HAP-1 (cell line): ENCODE data around the gene DENND2A.
"Not testable (repeated sequence)": the region's sequence is repeated elsewhere in the genome, so short reads cannot be mapped to it uniquely, and the experiment has no call there.

Source experiments
- DNase-seq, 2 experiments: peaks; one replicate each; pipeline ENCODE4 v3.0.0-alpha.2; 2016 to 2020; ENCODE audit warnings: low spot score in 2 of 2
- H3K27me3 ChIP-seq: fragments of 250-450 bp; sonication (Bioruptor Pico); 2 replicates; pipeline ENCODE4 v1.5.1; 2020; ENCODE audit warnings: low read depth, mild to moderate bottlenecking, moderate library complexity
- H3K36me3 ChIP-seq: fragments of 250-450 bp; sonication (Bioruptor Pico); replicated peaks from 2 replicates; pipeline ENCODE4 v1.5.1; 2020; ENCODE audit warnings: mild to moderate bottlenecking
- H3K4me1 ChIP-seq: fragments of 250-450 bp; sonication (Bioruptor Pico); 2 replicates; pipeline ENCODE4 v1.5.1; 2020; ENCODE audit warnings: mild to moderate bottlenecking
- H3K4me3 ChIP-seq: fragments of 250-450 bp; sonication (Bioruptor Pico); 2 replicates; pipeline ENCODE4 v1.5.1; 2020; ENCODE audit warnings: mild to moderate bottlenecking, moderate library complexity
- H3K9me3 ChIP-seq: fragments of 250-450 bp; sonication (Bioruptor Pico); 2 replicates; pipeline ENCODE4 v1.5.1; 2020; ENCODE audit warnings: mild to moderate bottlenecking, moderate library complexity
- in situ Hi-C: fragments of 300-500 bp; cut with MboI; formaldehyde crosslinking; loops from 3 replicates; pipeline ENCODE4 v1.14.3; 2020; ENCODE audit warnings: low sequenced_read_pairs, inconsistent platforms, mixed read lengths

DENND2A gene

DNA sequence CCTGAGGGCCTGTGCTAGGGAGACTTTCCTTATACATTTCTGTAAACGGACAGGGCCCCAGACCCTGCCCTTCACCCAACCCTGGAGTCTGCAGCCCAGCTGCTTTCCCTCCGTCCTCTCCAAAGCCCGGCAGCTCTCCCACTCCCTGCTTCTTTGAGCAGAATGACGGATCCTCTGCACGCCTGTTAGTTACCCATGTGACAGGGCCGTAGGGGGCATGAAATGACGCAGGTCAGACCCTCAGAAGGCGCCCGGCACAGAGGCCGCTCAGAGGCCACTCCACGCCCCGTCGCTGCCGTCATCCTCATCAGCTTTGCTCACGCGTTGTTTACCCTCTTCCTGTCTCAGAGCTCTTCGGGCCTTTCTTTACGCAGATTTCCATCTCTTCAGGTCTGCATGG is 101.2 kb downstream of the DENND2A start:
- Histone ChIP-seq H3K4me1 (peaks cover 15% of the 10 kb centered on the region), H3K36me3 (no peaks in the 10 kb centered on the region), H3K9me3 (no peaks in the 10 kb centered on the region), H3K4me3 (no peak overlapping the region), H3K27me3 (no peaks in the 10 kb centered on the region)
- no peak for DNase-seq
- in situ Hi-C loops: no loop called here

DNA sequence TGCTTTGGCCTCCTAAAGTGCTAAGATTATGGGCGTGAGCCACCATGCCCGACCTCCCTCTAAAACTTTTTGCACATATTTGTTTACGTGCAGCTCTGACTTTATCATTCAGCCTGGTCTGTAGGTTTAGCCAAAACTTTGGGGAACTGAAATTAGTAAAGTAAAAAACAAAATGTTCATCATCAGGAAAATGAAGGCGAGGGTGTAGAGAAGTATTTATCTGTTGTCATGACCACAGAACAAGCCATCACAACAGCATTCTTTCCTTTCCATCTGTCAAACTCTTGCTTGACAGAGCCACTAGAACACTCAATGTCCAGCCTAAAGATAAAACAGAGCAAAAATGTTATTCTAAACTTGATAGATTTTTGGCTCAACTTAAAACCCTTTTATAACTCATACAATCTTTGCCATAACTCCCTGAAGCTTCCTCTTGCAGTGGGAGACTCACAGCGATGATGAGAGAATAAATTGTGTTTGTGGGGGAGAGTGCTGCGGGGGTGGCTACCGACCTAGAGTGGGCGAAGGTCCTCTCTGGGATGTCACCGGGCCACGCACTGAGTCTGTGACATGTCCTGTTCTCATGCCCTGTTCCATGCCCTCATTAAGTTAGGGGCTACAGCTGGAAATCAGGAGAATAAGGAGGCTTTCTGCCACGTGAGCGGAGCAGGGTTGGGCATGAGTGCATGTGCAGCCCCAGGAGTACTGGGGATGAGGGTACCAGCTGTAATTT is 102.7 kb downstream of the DENND2A start:
- Histone ChIP-seq H3K27me3 (no peaks in the 10 kb centered on the region), H3K4me3 (no peak overlapping the region), H3K9me3 (no peaks in the 10 kb centered on the region), H3K36me3 (no peaks in the 10 kb centered on the region), H3K4me1 (peaks cover 15% of the 10 kb centered on the region)
- in situ Hi-C loops: no loop called here
- no peak for DNase-seq

DNA sequence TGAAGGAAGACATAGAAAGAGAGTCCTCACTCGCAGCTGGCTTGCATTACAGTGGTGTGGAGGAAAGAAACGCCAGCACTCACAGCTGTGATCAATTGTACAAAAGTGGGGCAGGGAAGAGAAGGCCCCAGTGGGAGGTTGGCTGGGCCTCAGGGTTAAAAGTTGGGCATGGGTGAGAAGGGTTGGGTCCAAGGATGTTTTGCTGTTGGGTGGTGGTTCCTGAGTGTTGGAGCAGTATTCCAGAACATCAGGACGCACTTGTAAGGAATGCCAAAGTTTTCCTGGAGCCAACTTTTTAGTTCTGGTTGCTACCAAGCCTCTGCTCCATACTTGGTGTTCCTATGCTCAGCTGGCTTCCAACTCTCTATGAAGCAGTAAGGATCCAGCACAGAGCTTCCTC is 105.9 kb downstream of the DENND2A start:
- H3K36me3 ChIP-seq: no peaks in the 10 kb centered on the region
- H3K27me3 ChIP-seq: no peaks in the 10 kb centered on the region
- no peaks in the 10 kb centered on the region for H3K9me3 ChIP-seq
- no peak for DNase-seq
- no peaks in the 10 kb centered on the region for H3K4me1 ChIP-seq
- no peak overlapping the region for H3K4me3 ChIP-seq
- in situ Hi-C loops: no loop called here

DNA sequence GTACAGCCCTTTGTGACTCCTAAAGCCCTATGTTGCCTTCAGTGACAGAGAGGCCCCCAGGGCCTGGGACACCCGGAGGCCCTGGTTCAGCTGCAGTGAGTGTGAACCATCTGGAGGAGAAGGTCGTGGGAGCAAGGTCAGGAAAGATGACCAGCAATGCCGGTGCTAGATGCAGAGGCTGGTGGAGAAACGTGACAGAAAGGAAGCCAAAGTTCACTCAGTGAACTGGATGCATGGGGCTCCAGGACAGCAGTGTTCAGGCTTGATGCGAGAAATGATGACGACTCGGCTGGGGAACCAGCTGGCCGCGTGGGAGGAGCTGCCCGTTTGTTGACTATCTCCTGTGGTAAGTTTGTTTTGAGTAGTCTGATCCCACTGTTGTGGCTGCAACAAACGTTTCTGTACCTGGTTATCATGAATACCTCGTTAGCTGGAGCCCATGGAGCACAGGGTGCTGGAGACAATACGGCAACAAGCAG is 107.2 kb downstream of the DENND2A start:
- no peak overlapping the region for H3K4me3 ChIP-seq
- H3K27me3 ChIP-seq: no peaks in the 10 kb centered on the region
- no peaks in the 10 kb centered on the region for H3K36me3 ChIP-seq
- no peaks in the 10 kb centered on the region for H3K9me3 ChIP-seq
- DNase-seq: no peak
- H3K4me1 ChIP-seq: no peaks in the 10 kb centered on the region
- in situ Hi-C loops: no loop called here

DNA sequence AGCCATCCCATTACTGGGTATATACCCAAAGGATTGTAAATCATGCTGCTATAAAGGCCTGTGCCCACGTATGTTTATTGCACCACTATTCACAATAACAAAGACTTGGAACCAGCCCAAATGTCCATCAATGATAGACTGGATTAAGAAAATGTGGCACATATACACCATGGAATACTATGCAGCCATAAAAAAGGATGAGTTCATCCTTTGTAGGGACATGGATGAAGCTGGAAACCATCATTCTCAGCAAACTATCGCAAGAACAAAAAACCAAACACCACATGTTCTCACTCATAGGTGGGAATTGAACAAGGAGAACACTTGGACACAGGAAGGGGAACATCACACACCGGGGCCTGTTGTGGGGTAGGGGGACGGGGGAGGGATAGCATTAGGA is 111.2 kb downstream of the DENND2A start:
- H3K4me3 ChIP-seq, H3K4me1 ChIP-seq, H3K9me3 ChIP-seq, DNase-seq, in situ Hi-C loops, H3K36me3 ChIP-seq, H3K27me3 ChIP-seq: not testable (repeated sequence)

DNA sequence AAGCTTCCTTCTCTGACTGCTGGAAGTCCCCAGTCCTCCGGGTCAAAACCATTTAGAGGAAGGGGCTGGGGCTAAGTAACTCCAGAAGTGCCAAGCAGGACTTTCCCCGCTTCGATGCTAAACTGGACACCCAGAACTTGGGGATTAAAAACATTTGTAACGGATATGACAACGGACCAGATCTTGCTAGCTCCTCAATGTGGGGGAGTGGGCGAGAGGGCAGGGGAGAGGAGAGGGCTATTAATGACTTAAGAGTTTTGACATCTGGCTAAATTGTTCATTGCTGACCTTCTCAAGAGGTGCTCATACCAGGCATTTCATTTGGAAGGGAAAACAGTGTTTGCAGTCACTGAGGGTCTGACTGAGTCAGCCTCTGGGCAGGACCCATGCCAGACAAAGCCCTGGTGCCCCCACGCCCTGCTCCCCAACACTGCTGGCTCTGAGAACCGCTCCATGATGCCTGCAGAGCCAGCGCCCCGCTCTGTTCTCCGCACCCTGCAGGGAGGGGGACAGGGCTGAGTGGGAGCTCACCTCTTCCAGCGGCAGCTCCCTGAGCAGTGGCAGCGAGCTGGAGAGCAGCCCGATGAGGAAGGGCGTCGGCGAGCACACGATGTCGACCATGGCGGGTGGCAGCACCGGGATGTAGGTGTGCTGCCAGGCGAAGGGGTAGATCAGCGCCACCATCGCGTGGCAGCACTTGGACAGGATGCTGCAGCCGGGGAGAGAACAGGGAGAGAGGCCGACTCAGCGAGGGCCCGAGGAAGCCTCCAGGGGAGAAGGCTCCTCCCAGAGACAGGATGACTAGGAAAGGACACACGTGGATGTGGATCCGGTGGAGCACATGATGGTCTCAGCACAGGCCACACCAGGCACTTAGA is 113.6 kb downstream of the DENND2A start:
- Histone ChIP-seq H3K9me3 (no peaks in the 10 kb centered on the region), H3K27me3 (no peaks in the 10 kb centered on the region), H3K36me3 (no peaks in the 10 kb centered on the region), H3K4me1 (no peaks in the 10 kb centered on the region), H3K4me3 (no peak overlapping the region)
- DNase-seq: no peak
- in situ Hi-C loops: no loop called here

DNA sequence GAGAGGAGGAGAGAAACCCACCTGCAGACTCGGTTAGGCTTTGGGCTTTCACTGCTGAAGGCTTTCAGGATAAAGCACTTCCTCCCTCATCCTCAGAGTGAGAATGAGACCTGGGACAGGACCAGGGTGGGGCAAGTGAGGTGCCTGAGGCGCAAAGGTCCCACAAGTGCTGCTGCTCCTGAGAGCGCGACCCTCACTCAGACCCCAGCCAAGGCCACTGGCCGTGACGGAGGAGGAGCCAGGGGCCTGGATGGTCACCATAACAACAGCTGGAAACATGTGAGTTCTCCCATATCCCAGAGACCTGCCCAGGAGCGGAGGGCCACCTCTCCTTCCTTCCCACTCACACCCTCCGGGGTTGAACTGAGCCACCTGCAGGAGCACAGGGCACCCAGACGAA is 114.4 kb downstream of the DENND2A start:
- Histone ChIP-seq H3K4me1 (no peaks in the 10 kb centered on the region), H3K4me3 (no peak overlapping the region), H3K27me3 (no peaks in the 10 kb centered on the region), H3K9me3 (no peaks in the 10 kb centered on the region), H3K36me3 (no peaks in the 10 kb centered on the region; the same call in 1 of the 2 replicates)
- DNase-seq: no peak
- in situ Hi-C loops: no loop called here

DNA sequence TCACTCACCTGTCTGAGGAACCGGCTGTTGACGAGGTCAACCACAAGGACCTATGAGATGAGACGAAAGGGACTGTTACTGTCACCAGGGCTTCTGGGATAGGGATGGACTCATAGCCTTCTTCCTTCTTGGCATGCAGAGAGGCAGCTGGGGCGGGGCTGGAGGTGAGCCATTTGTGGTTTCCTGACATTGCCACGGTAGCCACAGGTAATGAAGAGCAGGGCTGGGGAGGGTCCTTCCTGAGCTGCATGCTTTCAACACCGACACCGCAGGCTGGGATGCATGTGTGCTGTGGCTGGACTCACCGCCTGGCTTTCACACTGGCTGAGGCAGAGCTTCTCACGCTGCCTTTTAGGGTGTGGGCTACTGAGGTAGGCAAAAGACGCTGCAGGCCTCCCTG is 114.9 kb downstream of the DENND2A start:
- no peak for DNase-seq
- no peaks in the 10 kb centered on the region for H3K27me3 ChIP-seq
- no peak overlapping the region for H3K4me3 ChIP-seq
- in situ Hi-C loops: no loop called here
- H3K36me3 ChIP-seq: no peaks in the 10 kb centered on the region; the same call in 1 of the 2 replicates
- no peaks in the 10 kb centered on the region for H3K4me1 ChIP-seq
- no peaks in the 10 kb centered on the region for H3K9me3 ChIP-seq

DNA sequence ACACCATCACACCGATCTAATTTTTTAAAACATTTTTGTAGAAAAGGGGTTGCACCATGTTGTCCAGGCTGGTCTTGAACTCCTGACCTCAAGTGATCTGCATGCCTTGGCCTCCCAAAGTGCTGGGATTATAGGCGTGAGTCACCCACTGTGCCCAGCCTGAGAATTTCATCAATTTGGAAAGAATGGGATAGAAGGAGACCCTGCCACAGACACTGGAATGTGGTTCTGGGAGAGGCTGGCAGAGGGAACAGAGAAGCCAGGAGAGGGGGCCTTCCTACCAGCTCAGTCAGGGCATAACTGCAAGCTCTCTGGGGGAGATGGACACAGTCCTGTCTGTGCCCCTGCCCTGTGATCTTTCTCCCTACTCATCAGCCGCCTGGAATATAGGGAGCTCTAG is 119.2 kb downstream of the DENND2A start:
- H3K36me3 ChIP-seq: no peaks in the 10 kb centered on the region; the same call in 1 of the 2 replicates
- H3K4me3 ChIP-seq: no peak overlapping the region
- no peaks in the 10 kb centered on the region for H3K27me3 ChIP-seq
- in situ Hi-C loops: loop anchor here (5.0 kb wide), 1 partner anchor 126 kb away; no protein-coding TSS in a partner anchor
- H3K9me3 ChIP-seq: no peaks in the 10 kb centered on the region
- H3K4me1 ChIP-seq: no peaks in the 10 kb centered on the region
- DNase-seq: no peak

DNA sequence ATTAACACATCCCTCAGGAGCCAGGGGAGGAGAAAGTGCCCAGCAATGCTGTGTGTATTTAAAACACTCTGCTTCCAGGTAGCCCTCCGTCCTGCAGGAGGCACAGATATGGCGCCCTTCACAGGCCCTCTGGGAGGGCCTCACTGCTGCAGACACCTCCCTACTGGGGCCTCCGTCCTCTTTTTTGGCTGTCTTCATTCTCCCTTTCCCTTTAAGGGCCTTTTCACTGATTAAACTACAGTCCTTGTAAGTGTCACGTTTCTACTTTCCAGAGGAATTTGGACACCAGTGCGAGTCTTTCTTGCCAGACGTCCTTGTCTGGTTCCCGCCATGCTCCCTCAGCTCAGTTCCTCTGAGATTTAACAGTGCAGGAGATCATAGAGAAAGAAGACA is 121.6 kb downstream of the DENND2A start:
- DNase-seq: no peak
- in situ Hi-C loops: no loop called here
- no peak overlapping the region for H3K4me3 ChIP-seq
- H3K9me3 ChIP-seq: no peaks in the 10 kb centered on the region
- H3K36me3 ChIP-seq: no peaks in the 10 kb centered on the region; the same call in 1 of the 2 replicates
- H3K27me3 ChIP-seq: no peaks in the 10 kb centered on the region
- no peaks in the 10 kb centered on the region for H3K4me1 ChIP-seq

DNA sequence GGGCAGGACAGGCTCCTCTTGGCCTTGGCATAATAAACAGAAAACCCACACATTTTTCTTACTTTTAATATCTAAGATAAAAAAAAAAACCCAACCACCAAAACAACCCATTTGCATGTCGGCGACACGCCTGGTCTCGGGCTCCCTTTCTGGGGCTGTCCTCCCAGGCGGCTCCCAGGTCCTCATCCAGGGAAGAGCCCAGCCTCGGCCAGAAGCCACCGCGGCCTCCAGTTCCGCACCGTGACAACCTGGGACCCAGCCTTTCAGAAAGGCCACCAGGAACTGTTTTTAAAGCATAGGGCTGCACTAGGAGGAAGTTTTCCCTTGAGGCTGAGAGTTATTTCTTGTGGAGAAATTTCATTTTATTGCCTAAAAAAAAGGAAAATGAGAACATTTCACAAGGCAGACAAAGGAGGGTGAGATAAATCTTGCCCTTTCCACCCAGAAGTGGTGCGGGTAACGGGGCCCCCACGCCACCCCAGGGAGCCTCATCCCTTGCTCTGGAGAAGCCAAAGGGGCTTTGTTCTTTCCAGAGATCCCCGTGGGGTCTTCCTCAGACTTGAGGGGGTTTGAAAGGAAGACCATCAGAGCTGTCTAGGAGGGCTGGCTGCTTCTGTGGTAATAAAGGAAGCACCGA is 122.1 kb downstream of the DENND2A start:
- in situ Hi-C loops: no loop called here
- Histone ChIP-seq H3K27me3 (no peaks in the 10 kb centered on the region), H3K4me3 (no peak overlapping the region), H3K4me1 (no peaks in the 10 kb centered on the region), H3K36me3 (no peaks in the 10 kb centered on the region; the same call in 1 of the 2 replicates), H3K9me3 (no peaks in the 10 kb centered on the region)
- no peak for DNase-seq

DNA sequence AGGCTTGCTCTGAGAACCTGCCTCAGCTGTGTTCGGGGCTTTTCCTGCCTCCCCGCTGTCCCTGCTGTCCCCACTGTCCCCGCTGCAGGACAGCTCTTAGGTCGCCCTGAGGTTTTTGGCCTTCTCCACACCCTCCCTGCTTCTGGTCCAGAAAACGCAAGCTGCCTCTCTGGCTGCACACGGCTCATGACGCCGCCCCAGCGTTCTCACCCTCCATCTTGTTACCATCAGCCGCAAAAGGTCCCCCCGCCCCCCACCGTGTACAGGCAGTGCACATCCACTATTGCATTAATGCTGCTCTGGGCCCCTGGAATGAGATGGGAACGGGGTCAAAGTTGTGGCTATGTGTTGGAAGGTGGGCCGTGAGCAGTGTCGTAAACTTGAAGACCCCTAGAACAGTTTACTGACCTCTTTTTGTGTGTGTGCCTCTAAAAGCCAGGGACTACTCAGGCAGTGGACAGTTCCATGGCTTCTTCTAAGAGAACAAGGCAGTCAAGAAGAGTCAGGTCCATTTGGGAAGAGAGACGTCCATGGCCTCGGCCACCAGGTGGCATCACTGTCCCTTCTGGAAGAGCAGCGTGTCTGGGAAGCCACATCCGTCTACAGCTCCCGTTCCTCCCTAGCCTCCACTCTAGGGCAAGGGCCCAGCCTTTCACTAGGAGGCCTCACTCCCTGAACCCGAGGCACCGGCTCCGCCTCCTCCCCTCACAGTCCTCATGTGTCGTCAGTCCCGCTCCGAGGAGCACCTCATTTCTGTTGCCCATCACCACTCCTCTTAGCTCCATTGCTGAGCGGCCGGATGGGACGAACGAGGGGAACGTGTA is 122.9 kb downstream of the DENND2A start:
- Histone ChIP-seq H3K4me1 (no peaks in the 10 kb centered on the region), H3K9me3 (no peaks in the 10 kb centered on the region), H3K36me3 (no peaks in the 10 kb centered on the region; the same call in 1 of the 2 replicates), H3K27me3 (no peaks in the 10 kb centered on the region), H3K4me3 (no peak overlapping the region)
- in situ Hi-C loops: no loop called here
- DNase-seq: peak; percentile 91 to 95

DNA sequence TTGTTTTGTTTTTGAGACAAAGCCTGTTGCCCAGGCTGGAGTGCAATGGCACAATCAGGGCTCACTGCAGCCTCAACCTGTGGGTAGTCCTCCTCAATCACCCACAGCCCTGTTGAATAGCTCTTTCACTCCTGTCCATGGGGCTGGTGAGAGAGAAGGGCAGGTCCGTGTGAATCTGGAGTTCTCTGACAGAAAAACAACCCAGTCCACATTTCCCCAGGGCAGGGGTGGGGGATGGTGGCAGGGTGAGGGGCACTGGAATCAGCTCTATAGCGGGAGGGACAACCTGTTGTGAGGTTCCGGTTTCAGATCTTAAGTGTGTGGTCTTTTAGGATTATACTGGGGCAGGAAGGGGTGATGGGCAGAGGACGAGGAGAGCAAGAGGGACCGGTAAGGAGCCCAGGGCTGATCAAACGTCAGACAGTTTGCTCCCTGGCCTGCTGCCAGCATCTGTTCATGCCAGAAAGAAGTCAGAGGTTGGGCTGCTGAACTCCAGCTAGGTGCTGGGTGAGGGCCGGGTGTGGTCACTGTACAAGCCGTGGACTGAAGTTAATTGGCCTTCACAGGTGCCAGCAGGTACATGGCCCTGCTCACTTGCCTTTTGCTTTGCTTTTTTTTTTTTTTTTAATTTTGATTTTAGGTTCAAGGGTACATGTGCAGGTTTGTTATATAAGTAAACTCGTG is 128.2 kb downstream of the DENND2A start:
- Histone ChIP-seq H3K4me3 (no peak overlapping the region), H3K9me3 (no peaks in the 10 kb centered on the region), H3K4me1 (no peaks in the 10 kb centered on the region), H3K27me3 (no peaks in the 10 kb centered on the region), H3K36me3 (no peaks in the 10 kb centered on the region)
- DNase-seq: peak in 1 of 2 experiments; percentile 64
- in situ Hi-C loops: no loop called here
